Stomach (tissue), 4 donors: ENCODE measurements around the gene KCNIP4.

Experiments
- CTCF ChIP-seq, 7 experiments: fragments of 450-650 bp in 4 of 7; fragments of 200-600 bp in 3 of 7; sonication (generic) in 3 of 7; IDR thresholded peaks; one replicate each; pipeline ENCODE4 v1.5.1; 2016 to 2019; ENCODE audit warnings: antibody characterized with exemption in 7 of 7, control low read depth in 2 of 7, mild to moderate bottlenecking in 1 of 7
- POLR2A ChIP-seq, 4 donors: fragments of 450-650 bp; IDR thresholded peaks; one replicate each; pipeline ENCODE4 v1.6.1; 2016; ENCODE audit warnings: antibody characterized with exemption in 4 of 4, control low read depth in 2 of 4, mild to moderate bottlenecking in 1 of 4, moderate library complexity in 1 of 4
- POLR2AphosphoS5 ChIP-seq, 3 donors: sonication (generic); formaldehyde crosslinking; IDR thresholded peaks; one replicate each; pipeline ENCODE4 v1.6.1; 2016; ENCODE audit warnings: antibody characterized with exemption in 3 of 3

GRCh38 chr4:21744046-21744445 lies 204.5 kb downstream of the KCNIP4 start:
- no peak for TF ChIP-seq POLR2A (IDR thresholded peaks at IDR 0.05)
- no peak for TF ChIP-seq CTCF (IDR thresholded peaks at IDR 0.05)
- no peak for TF ChIP-seq POLR2AphosphoS5 (IDR thresholded peaks at IDR 0.05)
